Activated CD4-positive, alpha-beta T cell treated with anti-CD3 and anti-CD28 coated beads, Interleukin-2, amount 10 ng/mL, durations not matched to agents 7 days and 5 days (primary cell): ENCODE data around the gene ACKR2. TPM values are rescaled to one million over a fixed set of nuclear protein-coding genes. Genes with fewer than 3 reads are reported as not detected.

Experiments
- CTCF ChIA-PET: fragments of 350-600 bp; sonication (Branson Sonifier 250); formaldehyde crosslinking; loops from one replicate; lab custom pipeline; 2021; ENCODE audit warnings: antibody characterized with exemption; lab: Charles Lee
- POLR2A ChIA-PET: fragments of 350-600 bp; sonication (Branson Sonifier 250); formaldehyde crosslinking; loops from one replicate; lab custom pipeline; 2021; ENCODE audit warnings: antibody characterized with exemption; lab: Charles Lee
- DNase-seq: peaks from one replicate; pipeline ENCODE4 v3.0.0-alpha.2; 2020
- H3K27ac Mint-ChIP-seq: one replicate; pipeline ENCODE4 v1.8.0; 2021; ENCODE audit warnings: mild to moderate bottlenecking, moderate library complexity, mixed read lengths
- H3K27me3 Mint-ChIP-seq: one replicate; pipeline ENCODE4 v1.8.0; 2021; ENCODE audit warnings: mixed read lengths
- H3K36me3 Mint-ChIP-seq: one replicate; pipeline ENCODE4 v1.8.0; 2021; ENCODE audit warnings: low read depth, mixed read lengths
- H3K4me1 Mint-ChIP-seq: one replicate; pipeline ENCODE4 v1.8.0; 2021; ENCODE audit warnings: mixed read lengths
- H3K4me3 Mint-ChIP-seq: one replicate; pipeline ENCODE4 v1.8.0; 2021; ENCODE audit warnings: mild to moderate bottlenecking, moderate library complexity, mixed read lengths
- H3K9me3 Mint-ChIP-seq: one replicate; pipeline ENCODE4 v1.8.0; 2021; ENCODE audit warnings: mixed read lengths
- total RNA-seq, 2 experiments: library from RNA; stranded (reverse); gene quantifications; one replicate each; pipeline ENCODE4 v1.2.3, GENCODE V29; 2021

ACKR2 gene
- total RNA-seq, 2 experiments from 2014 or later, result 0.40 to 0.73 TPM

- Mint-ChIP-seq H3K27me3 (no peaks in the 10 kb centered on the region), H3K4me3 (no peak overlapping the region), H3K9me3 (no peaks in the 10 kb centered on the region), H3K27ac (no peak overlapping the region), H3K36me3 (peaks cover 14% of the 10 kb centered on the region), H3K4me1 (peaks cover 1% of the 10 kb centered on the region)
- peak; percentile 66 for DNase-seq
- POLR2A ChIA-PET, result no interaction called here
- CTCF ChIA-PET, result interaction anchor here (2.4 kb wide), 1 partner anchor 100 kb away, joined by 12 read pairs; no protein-coding TSS in a partner anchor
These were observed 28.1 kb upstream of the ACKR2 start for GRCh38 chr3:42780892-42781700.

- no peak for DNase-seq
- Mint-ChIP-seq H3K4me1 (peaks cover 9% of the 10 kb centered on the region), H3K9me3 (no peaks in the 10 kb centered on the region), H3K4me3 (no peak overlapping the region), H3K36me3 (peaks cover 34% of the 10 kb centered on the region), H3K27me3 (no peaks in the 10 kb centered on the region), H3K27ac (no peak overlapping the region)
- ChIA-PET CTCF (no interaction called here), POLR2A (no interaction called here)
These were observed 23.0 kb upstream of the ACKR2 start for GRCh38 chr3:42786212-42786611.

DNA sequence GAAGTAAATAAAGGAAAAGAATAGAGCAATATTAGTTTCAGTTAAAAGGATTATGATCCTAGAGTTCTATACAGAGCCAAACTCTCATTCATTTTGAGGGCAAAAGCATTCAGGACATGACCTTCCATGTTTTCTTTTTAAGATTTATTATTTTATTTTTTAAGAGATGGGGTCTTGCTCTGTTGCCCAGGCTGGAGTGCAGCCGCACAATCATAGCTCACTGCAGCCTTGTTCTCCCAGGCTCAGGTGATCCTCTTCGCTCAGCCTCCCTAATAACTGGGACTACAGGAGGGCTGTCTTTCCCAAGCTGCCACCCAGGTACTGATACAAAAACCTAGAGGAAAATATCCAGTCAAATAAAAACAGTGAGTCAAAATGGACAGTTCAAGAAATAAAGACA, 22.6 kb upstream of the ACKR2 start:
- no peaks in the 10 kb centered on the region for H3K9me3 Mint-ChIP-seq
- ChIA-PET POLR2A (no interaction called here), CTCF (no interaction called here)
- no peaks in the 10 kb centered on the region for H3K27me3 Mint-ChIP-seq
- H3K27ac Mint-ChIP-seq, result no peak overlapping the region
- peaks cover 9% of the 10 kb centered on the region for H3K4me1 Mint-ChIP-seq
- no peak overlapping the region for H3K4me3 Mint-ChIP-seq
- DNase-seq, result no peak
- H3K36me3 Mint-ChIP-seq, result peaks cover 36% of the 10 kb centered on the region

DNA sequence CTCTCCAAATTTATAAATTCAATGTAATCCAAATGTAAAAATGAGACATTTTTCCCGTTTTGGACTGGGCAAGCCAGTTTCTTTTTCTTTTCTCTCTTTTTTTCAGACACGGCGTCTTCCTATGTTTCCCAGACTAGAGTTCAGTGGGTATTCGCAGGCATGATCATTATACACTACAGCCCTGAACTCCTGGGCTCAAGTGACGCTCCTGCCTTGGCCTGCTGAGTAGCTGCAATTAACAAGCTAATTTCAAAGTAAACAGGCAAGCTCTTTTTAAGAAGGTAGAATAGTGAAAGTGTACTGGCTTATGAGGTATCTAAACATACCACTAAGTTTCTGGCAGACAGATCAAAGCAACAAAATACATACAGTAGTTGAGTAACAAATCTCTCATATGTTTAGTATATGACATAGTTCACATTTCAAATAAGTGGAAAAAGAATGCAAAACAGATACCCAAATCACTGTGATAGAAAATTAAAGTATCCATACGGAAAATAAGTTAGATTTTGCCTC, 18.5 kb upstream of the ACKR2 start:
- ChIA-PET CTCF (interaction anchor here (0.5 kb wide), 1 partner anchor 39 kb away, joined by 4 read pairs; no protein-coding TSS in a partner anchor), POLR2A (no interaction called here)
- H3K4me3 Mint-ChIP-seq, result no peak overlapping the region
- no peaks in the 10 kb centered on the region for H3K9me3 Mint-ChIP-seq
- DNase-seq, result no peak
- no peak overlapping the region for H3K27ac Mint-ChIP-seq
- H3K27me3 Mint-ChIP-seq, result no peaks in the 10 kb centered on the region
- H3K4me1 Mint-ChIP-seq, result peaks cover 15% of the 10 kb centered on the region
- peaks cover 45% of the 10 kb centered on the region for H3K36me3 Mint-ChIP-seq

DNA sequence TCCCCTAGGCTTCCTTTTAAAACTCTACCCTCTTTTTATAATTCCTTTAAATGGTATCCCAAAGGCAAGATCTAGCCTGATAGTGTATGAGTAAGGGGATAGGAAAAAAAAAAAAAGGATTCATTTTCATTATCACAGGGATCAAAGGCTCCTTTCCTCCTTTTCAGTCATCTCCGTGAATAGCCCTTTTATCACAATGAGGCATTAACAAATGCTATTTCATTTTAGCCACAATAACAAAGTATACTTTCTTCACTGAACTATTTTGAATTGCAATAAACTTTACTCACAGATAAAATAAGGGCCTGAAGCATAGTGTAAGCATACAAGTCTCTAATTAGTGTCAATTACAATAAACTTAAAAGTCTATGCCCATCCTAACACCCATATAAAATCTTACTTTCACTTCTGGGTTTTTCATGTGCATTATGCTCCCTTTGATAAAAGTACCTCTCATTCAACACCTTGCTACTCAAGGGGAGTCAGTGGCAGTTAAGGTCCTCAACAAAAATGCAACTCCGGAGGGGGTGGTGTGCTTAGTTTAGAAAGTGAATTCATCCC, 13.5 kb upstream of the ACKR2 start:
- H3K27me3 Mint-ChIP-seq, result no peaks in the 10 kb centered on the region
- peaks cover 3% of the 10 kb centered on the region for H3K9me3 Mint-ChIP-seq
- POLR2A ChIA-PET, result no interaction called here
- peaks cover 37% of the 10 kb centered on the region for H3K36me3 Mint-ChIP-seq
- no peak for DNase-seq
- CTCF ChIA-PET, result interaction anchor here (1.3 to 1.6 kb wide), 3 partner anchors 8 to 21 kb away, joined by 3 to 5 read pairs (median 4); no protein-coding TSS in a partner anchor
- H3K4me3 Mint-ChIP-seq, result no peak overlapping the region
- peaks cover 31% of the 10 kb centered on the region for H3K4me1 Mint-ChIP-seq
- no peak overlapping the region for H3K27ac Mint-ChIP-seq

GRCh38 chr3:42796332-42796885, 12.8 kb upstream of the ACKR2 start:
- H3K27ac Mint-ChIP-seq, result no peak overlapping the region
- H3K4me1 Mint-ChIP-seq, result peaks cover 33% of the 10 kb centered on the region
- DNase-seq, result no peak
- POLR2A ChIA-PET, result no interaction called here
- CTCF ChIA-PET, result interaction anchor here (1.3 to 1.6 kb wide), 3 partner anchors 9 to 20 kb away, joined by 3 to 5 read pairs (median 4); no protein-coding TSS in a partner anchor
- H3K27me3 Mint-ChIP-seq, result no peaks in the 10 kb centered on the region
- peaks cover 3% of the 10 kb centered on the region for H3K9me3 Mint-ChIP-seq
- no peak overlapping the region for H3K4me3 Mint-ChIP-seq
- H3K36me3 Mint-ChIP-seq, result peaks cover 34% of the 10 kb centered on the region

DNA sequence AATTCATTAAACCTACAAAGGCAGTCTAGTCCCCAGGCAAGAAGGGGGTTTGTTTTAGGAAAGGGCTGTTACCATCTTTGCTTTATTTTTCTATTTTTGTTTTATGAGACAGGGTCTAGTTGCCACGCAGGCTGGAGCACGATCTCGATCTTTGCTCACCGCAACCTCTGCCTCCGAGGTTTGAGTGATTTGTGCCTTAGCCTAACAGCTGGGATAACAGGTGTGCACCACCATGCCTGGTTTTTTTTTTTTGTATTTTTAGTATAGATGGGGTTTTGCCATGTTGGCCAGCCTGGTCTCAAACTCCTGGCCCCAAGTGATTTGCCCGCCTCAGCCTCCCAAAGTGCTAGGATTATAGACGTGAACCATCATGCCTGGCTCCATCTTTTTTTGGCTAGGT, 9.9 kb upstream of the ACKR2 start:
- no peak for DNase-seq
- H3K4me3 Mint-ChIP-seq, result no peak overlapping the region
- H3K36me3 Mint-ChIP-seq, result peaks cover 24% of the 10 kb centered on the region
- ChIA-PET CTCF (interaction anchor here (0.7 kb wide), 1 partner anchor 421 kb away, joined by 4 read pairs; no protein-coding TSS in a partner anchor), POLR2A (no interaction called here)
- peaks cover 47% of the 10 kb centered on the region for H3K4me1 Mint-ChIP-seq
- peaks cover 3% of the 10 kb centered on the region for H3K9me3 Mint-ChIP-seq
- no peaks in the 10 kb centered on the region for H3K27me3 Mint-ChIP-seq
- H3K27ac Mint-ChIP-seq, result no peak overlapping the region

- peaks cover 2% of the 10 kb centered on the region for H3K27me3 Mint-ChIP-seq
- peaks cover 3% of the 10 kb centered on the region for H3K9me3 Mint-ChIP-seq
- ChIA-PET POLR2A (no interaction called here), CTCF (interaction anchor here (0.7 kb wide), 1 partner anchor 420 kb away, joined by 4 read pairs; no protein-coding TSS in a partner anchor)
- no peak overlapping the region for H3K4me3 Mint-ChIP-seq
- H3K27ac Mint-ChIP-seq, result no peak overlapping the region
- H3K36me3 Mint-ChIP-seq, result peaks cover 24% of the 10 kb centered on the region
- peaks cover 54% of the 10 kb centered on the region for H3K4me1 Mint-ChIP-seq
- DNase-seq, result no peak
These were observed 9.0 kb upstream of the ACKR2 start for GRCh38 chr3:42800251-42800650.

DNA sequence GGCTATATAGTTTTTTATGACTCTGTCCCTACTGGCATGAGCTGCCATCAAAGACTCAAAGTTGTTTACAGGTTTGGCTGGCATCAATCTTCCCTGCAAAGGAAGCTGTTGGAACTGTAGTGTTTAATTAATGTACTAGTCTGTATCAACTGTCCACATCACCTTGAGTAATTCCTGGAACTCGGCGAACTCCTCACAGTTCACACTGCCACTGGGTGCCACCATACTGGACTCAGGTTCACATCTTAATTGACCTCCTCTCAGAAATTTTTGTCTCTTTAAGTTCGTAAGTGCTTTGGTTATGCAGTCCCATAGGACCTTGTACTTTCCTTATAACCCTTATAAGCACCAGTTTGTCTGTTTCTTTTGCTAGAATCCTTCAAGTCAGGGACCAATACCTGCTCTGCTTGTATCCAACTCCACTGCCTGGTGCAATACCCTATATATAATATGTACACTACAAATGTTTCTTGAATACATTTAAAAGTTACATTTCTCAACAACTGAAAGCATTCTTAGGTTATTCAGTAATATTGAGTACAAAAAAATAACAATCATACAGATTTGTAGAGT, 8.1 kb upstream of the ACKR2 start:
- no peak overlapping the region for H3K27ac Mint-ChIP-seq
- ChIA-PET CTCF (no interaction called here), POLR2A (no interaction called here)
- H3K4me1 Mint-ChIP-seq, result peaks cover 50% of the 10 kb centered on the region
- H3K27me3 Mint-ChIP-seq, result peaks cover 11% of the 10 kb centered on the region
- peaks cover 19% of the 10 kb centered on the region for H3K36me3 Mint-ChIP-seq
- peaks cover 3% of the 10 kb centered on the region for H3K9me3 Mint-ChIP-seq
- no peak overlapping the region for H3K4me3 Mint-ChIP-seq
- DNase-seq, result no peak

- no peak overlapping the region for H3K4me3 Mint-ChIP-seq
- H3K4me1 Mint-ChIP-seq, result peaks cover 47% of the 10 kb centered on the region
- H3K27me3 Mint-ChIP-seq, result peaks cover 16% of the 10 kb centered on the region
- peaks cover 16% of the 10 kb centered on the region for H3K36me3 Mint-ChIP-seq
- H3K9me3 Mint-ChIP-seq, result no peaks in the 10 kb centered on the region
- no peak overlapping the region for H3K27ac Mint-ChIP-seq
- POLR2A ChIA-PET, result no interaction called here
- CTCF ChIA-PET, result no interaction called here
- no peak for DNase-seq
These were observed 7.5 kb upstream of the ACKR2 start for GRCh38 chr3:42801784-42802183.

DNA sequence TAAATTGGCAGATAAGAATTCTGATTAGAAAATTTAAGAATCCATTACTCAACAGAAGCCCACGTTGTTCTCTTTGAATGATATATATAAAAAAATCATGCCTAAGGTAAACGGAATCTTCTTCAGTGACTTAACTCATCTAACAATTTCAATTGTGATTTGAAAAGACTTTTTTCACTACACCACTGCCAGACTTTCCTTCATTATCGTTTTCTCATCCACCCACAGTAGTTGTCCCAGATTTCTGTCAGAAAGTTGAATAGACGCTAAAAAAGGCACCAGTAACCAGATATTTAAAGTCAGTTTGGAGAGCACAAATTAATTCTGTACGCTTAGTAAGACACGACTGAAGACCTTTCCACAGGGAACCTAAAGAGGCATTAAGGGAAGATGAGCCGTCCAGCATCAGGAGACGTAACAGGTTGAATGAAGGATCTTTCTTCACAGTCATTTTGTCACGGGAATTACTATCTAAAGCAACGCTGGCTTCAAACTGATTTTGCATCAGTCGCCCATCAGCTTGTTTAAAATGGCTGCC, 6.3 kb upstream of the ACKR2 start:
- H3K27me3 Mint-ChIP-seq, result peaks cover 26% of the 10 kb centered on the region
- peaks cover 16% of the 10 kb centered on the region for H3K36me3 Mint-ChIP-seq
- peaks cover 47% of the 10 kb centered on the region for H3K4me1 Mint-ChIP-seq
- peak overlapping the region; percentile 96 for H3K4me3 Mint-ChIP-seq
- CTCF ChIA-PET, result interaction anchor here (0.6 to 1.4 kb wide), 2 partner anchors 79 to 1825 kb away, joined by 3 to 4 read pairs; no protein-coding TSS in a partner anchor
- POLR2A ChIA-PET, result no interaction called here
- no peaks in the 10 kb centered on the region for H3K9me3 Mint-ChIP-seq
- no peak for DNase-seq
- H3K27ac Mint-ChIP-seq, result no peak overlapping the region

GRCh38 chr3:42803414-42804105, 5.7 kb upstream of the ACKR2 start:
- peak overlapping the region; percentile 96 for H3K4me3 Mint-ChIP-seq
- peaks cover 28% of the 10 kb centered on the region for H3K27me3 Mint-ChIP-seq

More at GRCh38 chr3:42803414-42804105, 5.7 kb upstream of the ACKR2 start:
- DNase-seq, result peak; percentile 41
- H3K27ac Mint-ChIP-seq, result peak overlapping the region; percentile 95
- ChIA-PET POLR2A (no interaction called here), CTCF (interaction anchor here (0.6 to 1.4 kb wide), 3 partner anchors 12 to 1824 kb away, joined by 3 to 4 read pairs (median 3); no protein-coding TSS in a partner anchor)
- H3K36me3 Mint-ChIP-seq, result peaks cover 16% of the 10 kb centered on the region
- no peaks in the 10 kb centered on the region for H3K9me3 Mint-ChIP-seq
- peaks cover 47% of the 10 kb centered on the region for H3K4me1 Mint-ChIP-seq
